Measurements from ENCODE around the gene STRADA.

Gene STRADA

DNA sequence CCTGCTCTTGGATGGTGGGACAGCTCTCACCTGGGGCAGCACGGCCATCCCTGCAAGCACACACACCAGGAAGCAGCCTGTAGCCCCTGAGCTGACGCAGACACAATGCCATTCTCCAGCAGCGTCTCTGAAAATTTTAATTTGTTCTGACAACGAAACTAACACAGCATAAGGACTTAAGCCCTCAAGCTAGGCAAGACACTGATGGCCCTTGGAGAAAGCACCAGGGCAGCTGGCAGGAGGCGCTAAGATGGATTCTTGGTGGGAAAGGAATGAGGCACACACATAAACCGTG lies 38.9 kb downstream of the STRADA start:
- TF ChIP-seq, protein P1, sequence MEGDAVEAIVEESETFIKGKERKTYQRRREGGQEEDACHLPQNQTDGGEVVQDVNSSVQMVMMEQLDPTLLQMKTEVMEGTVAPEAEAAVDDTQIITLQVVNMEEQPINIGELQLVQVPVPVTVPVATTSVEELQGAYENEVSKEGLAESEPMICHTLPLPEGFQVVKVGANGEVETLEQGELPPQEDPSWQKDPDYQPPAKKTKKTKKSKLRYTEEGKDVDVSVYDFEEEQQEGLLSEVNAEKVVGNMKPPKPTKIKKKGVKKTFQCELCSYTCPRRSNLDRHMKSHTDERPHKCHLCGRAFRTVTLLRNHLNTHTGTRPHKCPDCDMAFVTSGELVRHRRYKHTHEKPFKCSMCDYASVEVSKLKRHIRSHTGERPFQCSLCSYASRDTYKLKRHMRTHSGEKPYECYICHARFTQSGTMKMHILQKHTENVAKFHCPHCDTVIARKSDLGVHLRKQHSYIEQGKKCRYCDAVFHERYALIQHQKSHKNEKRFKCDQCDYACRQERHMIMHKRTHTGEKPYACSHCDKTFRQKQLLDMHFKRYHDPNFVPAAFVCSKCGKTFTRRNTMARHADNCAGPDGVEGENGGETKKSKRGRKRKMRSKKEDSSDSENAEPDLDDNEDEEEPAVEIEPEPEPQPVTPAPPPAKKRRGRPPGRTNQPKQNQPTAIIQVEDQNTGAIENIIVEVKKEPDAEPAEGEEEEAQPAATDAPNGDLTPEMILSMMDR (IDR thresholded peaks at IDR 0.05; ENCODE audit: low read depth, low read length, missing control alignments) = no peak
- peak overlapping the region; percentile 61 for H3K4me3 ChIP-seq (ENCODE audit: low read depth, low read length)
- no peak for DNase-seq (ENCODE audit: low read depth)

DNA sequence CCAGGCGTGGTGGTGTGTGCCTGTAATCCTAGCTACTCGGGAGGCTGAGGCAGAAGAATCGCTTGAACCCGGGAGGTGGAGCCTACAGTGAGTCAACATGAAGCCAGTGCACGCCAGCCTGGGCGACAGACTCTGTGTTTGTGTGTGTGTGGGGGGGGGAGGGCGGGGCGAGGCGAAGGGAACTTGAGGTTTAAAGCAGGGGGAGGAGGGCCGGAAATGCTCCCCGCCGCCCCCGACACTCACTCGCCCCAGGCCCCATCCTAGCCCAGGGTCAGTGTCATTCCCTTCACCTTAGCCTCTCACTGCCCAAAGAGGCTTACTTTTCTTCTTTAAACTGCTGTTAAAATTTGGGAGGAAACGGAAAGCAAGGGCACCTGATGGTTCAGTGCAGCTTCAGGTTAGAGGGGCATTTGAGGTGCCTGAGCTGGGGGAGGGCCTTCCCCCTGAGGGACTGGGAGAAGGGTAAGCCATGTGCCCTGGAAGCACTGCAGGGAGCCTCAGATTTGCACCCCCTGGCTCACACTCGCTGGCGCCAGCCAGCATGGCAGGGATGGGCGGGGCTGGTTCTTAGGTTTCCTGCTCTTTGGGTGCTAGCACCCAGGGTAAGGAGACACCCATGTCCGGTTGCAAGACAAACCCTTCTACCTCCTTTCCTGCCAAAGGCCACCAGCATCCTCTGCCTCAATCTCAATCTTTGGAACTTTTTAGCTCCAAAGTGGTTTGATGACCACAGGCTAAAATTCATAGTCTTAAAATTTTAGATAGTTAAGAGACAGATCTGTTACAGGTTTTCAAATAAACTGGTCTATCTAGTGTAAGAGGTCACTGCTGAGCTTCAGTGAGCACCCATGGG lies 39.5 kb downstream of the STRADA start:
- DNase-seq (ENCODE audit: low read depth) = peak; percentile 64
- peak overlapping the region; percentile 63 for H3K4me3 ChIP-seq (ENCODE audit: low read depth, low read length)
- TF ChIP-seq, protein P1 (IDR thresholded peaks at IDR 0.05; ENCODE audit: low read depth, low read length, missing control alignments) = no peak

DNA sequence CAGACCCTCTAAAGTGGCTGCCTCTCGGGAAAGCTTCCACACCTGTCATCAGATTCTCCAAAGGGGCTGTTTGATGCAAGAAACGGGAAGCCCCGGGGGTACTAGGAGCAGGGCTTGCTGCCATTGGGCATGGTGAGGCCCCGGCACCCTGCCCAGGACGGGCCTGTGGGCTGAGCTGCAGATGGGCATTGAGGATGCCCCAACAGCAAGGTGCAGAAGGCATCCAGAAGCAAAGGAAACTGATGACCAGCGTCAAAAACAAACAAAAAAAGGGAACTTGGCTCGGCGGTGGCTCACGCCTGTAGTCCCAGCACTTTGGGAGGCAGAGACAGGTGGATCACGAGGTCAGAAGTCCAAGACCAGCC lies 40.2 kb downstream of the STRADA start:
- no peak for DNase-seq (ENCODE audit: low read depth)
- TF ChIP-seq, protein P1 (IDR thresholded peaks at IDR 0.05; ENCODE audit: low read depth, low read length, missing control alignments) = no peak
- peak overlapping the region; percentile 63 for H3K4me3 ChIP-seq (ENCODE audit: low read depth, low read length)

DNA sequence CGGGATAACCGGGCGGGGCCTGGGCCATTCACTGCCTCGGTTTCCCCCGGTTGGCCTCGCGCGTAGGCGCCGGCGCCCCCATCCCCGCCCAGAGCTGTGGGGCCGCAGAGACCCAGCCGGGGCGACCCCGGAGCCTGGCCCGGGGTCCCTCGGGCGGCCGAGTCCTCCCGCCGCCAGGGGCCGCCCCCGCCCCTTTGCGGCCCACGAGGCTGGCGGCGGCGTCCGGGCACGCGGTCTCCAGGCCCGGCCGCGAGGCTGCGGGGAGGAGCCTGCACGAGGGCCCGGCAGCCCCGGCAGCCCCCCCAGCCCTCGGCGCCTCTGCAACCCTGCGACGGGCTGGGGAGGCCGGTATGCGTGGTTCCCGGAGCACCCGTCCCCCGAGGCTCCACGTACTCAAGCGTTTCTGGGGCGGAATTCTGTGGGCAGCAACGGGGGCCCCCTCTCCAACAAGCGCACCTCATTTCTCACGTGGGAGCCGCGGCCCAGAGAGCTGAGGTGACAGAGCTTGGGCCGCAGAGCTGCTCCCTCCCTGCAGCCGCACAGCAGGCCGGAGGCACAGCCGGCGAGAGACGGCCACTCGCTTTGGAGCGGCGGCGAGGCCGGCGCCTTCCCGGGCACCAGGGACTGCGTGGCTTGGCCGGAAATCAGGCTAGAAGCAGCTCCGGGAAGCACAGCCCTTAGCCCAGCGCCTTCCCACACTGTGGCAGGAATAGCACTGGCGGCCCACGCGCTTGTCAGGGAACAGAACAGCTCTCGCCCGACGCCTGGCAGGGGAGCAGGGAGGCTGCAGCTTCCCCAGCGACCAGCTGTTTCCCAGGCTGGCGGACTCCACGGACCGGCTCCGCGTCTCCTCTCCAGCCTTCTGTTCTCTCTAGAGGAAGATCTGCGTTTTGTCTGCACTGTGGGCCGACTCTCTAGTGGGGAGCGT lies 40.8 kb downstream of the STRADA start:
- no peak for DNase-seq (ENCODE audit: low read depth)
- H3K4me3 ChIP-seq (ENCODE audit: low read depth, low read length) = peak overlapping the region; percentile 63

DNA sequence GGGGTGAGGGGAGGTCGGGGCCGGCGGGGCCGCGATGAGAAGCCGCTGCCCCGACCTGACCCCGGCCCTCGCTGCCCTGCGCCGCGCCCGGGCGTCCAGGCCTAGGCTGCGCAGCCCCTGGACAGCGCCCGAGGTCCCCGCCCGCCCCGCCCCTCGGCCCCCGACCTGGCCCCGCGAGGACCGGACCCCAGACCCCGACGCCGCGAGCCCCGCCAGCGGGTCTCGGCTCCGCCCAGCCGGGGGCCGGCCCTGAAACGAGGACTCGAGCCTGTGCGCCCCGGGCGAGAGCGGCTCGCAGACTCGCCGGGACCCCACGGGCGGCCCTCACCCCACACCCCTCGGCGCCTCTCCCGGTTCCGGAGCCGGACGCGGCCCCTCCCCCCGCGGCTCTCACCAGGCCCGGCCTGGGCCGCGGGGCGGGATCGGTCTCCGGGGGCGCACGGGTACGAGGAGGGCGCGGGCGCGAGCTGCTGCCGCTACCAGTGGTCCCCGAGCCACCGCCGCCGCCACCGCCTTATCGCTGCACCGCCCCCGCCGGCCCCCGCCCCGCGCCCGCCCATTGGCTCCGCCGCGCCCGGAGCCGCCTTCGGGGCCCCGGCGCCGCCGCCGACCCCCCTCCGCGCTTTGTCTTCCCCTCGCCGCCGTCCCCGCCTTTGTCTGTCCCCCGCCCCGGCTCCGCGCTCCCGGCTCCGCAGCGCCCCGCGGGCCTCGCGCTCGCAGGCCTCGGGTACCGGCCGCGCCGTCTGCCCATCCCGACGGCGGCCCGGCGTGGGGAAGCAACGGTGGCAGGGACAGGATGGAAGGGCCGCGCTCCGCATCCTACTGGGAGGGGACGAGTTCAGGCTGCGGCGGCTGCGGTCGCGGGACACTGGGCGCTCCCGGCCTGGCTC lies 41.7 kb downstream of the STRADA start, which contains the start of gene LIMD2:
LIMD2 (minus strand) TSS at position 488 of the 890 bp plus-strand sequence. CDS start 827 bp downstream, outside the sequence.
- H3K4me3 ChIP-seq (ENCODE audit: low read depth, low read length) = peak within 1 kb of the TSS; percentile 63
- no peak for DNase-seq (ENCODE audit: low read depth)
- TF ChIP-seq, protein P1 (IDR thresholded peaks at IDR 0.05; ENCODE audit: low read depth, low read length, missing control alignments) = peak; percentile 2

More for the DNA sequence above, 40.8 kb downstream of the STRADA start:
- TF ChIP-seq, protein P1 (IDR thresholded peaks at IDR 0.05; ENCODE audit: low read depth, low read length, missing control alignments) = peak; percentile 0

DNA sequence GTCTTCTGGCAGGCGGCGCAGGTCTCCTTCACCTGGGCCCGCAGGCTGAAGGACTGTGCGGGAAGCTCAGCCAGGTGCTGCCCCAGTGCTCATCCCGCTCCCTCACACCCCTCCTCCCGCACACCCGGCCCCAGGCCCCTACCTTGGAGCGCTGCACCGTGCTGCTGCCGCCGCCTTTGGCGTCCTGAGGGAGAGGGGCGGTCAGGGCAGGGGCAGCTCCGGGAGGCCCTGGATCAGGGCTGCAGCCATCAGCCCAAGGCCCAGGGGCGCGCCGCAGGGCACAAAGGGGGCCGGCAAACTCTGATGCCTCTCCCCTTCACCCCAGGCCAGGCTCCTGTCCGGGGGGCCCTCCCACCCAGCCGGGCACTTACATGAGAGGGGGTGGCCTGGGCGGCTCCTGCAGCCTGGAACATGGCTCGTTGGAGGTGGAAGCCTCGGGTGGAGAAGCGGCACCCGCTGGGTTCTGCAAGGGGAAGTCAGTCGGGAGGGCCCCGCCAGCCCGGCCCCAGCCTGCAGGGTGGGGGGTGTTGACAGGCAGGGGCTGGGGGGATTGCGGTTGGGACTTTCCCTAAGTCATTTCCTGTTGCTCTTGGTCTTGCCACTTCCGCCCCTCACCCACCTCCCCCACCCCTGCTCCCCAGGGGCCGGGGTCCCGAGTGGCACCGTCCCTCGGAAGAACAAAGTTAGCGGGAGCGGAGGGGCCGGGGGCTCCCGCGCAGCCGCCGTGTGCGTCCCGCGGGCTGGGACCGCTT lies 42.5 kb downstream of the STRADA start:
- peak; percentile 76 for DNase-seq (ENCODE audit: low read depth)
- H3K4me3 ChIP-seq (ENCODE audit: low read depth, low read length) = peak overlapping the region; percentile 63
- TF ChIP-seq, protein P1 (IDR thresholded peaks at IDR 0.05; ENCODE audit: low read depth, low read length, missing control alignments) = no peak

Measured in GM12864 (cell line).